ENCODE data around the gene NUCB2.

Gene NUCB2

DNA sequence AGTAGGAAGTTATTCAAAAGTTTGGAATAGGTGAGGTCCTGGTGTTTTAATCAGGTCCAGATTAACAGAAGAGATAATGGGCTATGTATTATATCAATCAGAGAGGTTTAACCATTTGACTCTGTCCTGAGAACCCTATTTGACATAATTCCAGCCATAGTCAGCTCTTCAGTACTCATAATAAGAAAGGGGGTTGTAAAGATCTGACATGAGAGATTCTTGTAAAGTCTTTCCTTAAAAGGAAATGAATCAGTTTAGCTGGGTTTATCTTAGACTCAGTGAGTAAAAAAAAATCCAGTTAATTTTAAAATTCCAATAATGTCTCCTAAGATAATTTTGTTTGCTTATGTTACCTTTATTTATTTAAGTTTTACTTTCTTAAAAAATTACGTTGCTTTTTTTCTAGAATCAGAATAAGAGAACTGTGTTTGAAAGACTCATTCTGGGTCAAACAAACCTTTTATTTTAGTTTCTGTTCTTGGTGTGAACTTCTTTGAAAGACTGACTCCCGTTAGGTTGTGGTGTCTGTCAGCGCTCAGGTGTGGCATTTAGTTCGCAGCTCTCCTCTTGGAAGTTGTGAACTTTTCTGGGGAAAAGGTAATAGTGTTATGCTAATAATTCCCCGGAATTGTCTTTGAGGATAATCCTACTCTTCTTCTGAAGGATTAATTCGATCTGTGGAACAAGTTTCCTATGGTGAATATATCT lies 20.5 kb downstream of the NUCB2 start:
- H3K9ac ChIP-seq (ENCODE audit: low read length) = no peak overlapping the region
- H3K27me3 ChIP-seq (ENCODE audit: control insufficient read depth in 1 of 2, insufficient read depth in 2 of 2, low read length in 2 of 2) = no peaks in the 10 kb centered on the region
- no peaks in the 10 kb centered on the region for H3K9me3 ChIP-seq (ENCODE audit: low read length)
- H3K4me1 ChIP-seq (ENCODE audit: insufficient read depth, low read length) = no peaks in the 10 kb centered on the region
- H3K36me3 ChIP-seq (ENCODE audit: insufficient read depth, low read length) = peaks cover 12% of the 10 kb centered on the region
- no peak overlapping the region for H3K27ac ChIP-seq (ENCODE audit: low read depth, low read length)
- H3K4me3 ChIP-seq (ENCODE audit: low read depth in 1 of 2, low read length in 2 of 2) = no peak overlapping the region

GRCh38 chr11:17298302-17298701 lies 21.8 kb downstream of the NUCB2 start:
- H3K4me1 ChIP-seq (ENCODE audit: insufficient read depth, low read length) = no peaks in the 10 kb centered on the region
- H3K36me3 ChIP-seq (ENCODE audit: insufficient read depth, low read length) = peaks cover 8% of the 10 kb centered on the region
- H3K9me3 ChIP-seq (ENCODE audit: low read length) = no peaks in the 10 kb centered on the region
- no peaks in the 10 kb centered on the region for H3K27me3 ChIP-seq (ENCODE audit: control insufficient read depth in 1 of 2, insufficient read depth in 2 of 2, low read length in 2 of 2)
- no peak overlapping the region for H3K27ac ChIP-seq (ENCODE audit: low read depth, low read length)
- no peak overlapping the region for H3K9ac ChIP-seq (ENCODE audit: low read length)
- no peak overlapping the region for H3K4me3 ChIP-seq (ENCODE audit: low read depth in 1 of 2, low read length in 2 of 2)

- Histone ChIP-seq H3K9me3 (ENCODE audit: low read length) (no peaks in the 10 kb centered on the region), H3K4me1 (ENCODE audit: insufficient read depth, low read length) (no peaks in the 10 kb centered on the region), H3K27me3 (ENCODE audit: control insufficient read depth in 1 of 2, insufficient read depth in 2 of 2, low read length in 2 of 2) (no peaks in the 10 kb centered on the region), H3K4me3 (ENCODE audit: low read depth in 1 of 2, low read length in 2 of 2) (no peak overlapping the region), H3K9ac (ENCODE audit: low read length) (no peak overlapping the region), H3K36me3 (ENCODE audit: insufficient read depth, low read length) (peaks cover 8% of the 10 kb centered on the region), H3K27ac (ENCODE audit: low read depth, low read length) (no peak overlapping the region)
Observed at GRCh38 chr11:17300372-17300771, 23.8 kb downstream of the NUCB2 start.

- no peaks in the 10 kb centered on the region for H3K4me1 ChIP-seq (ENCODE audit: insufficient read depth, low read length)
- H3K27ac ChIP-seq (ENCODE audit: low read depth, low read length) = no peak overlapping the region
- H3K9me3 ChIP-seq (ENCODE audit: low read length) = no peaks in the 10 kb centered on the region
- no peak overlapping the region for H3K4me3 ChIP-seq (ENCODE audit: low read depth in 1 of 2, low read length in 2 of 2)
- no peak overlapping the region for H3K9ac ChIP-seq (ENCODE audit: low read length)
- no peaks in the 10 kb centered on the region for H3K27me3 ChIP-seq (ENCODE audit: control insufficient read depth in 1 of 2, insufficient read depth in 2 of 2, low read length in 2 of 2)
- H3K36me3 ChIP-seq (ENCODE audit: insufficient read depth, low read length) = no peaks in the 10 kb centered on the region
Observed at GRCh38 chr11:17313349-17314231, 37.1 kb downstream of the NUCB2 start.

GRCh38 chr11:17314232-17314547 lies 37.7 kb downstream of the NUCB2 start:
- Histone ChIP-seq H3K4me1 (ENCODE audit: insufficient read depth, low read length) (no peaks in the 10 kb centered on the region), H3K9me3 (ENCODE audit: low read length) (no peaks in the 10 kb centered on the region), H3K27ac (ENCODE audit: low read depth, low read length) (no peak overlapping the region), H3K9ac (ENCODE audit: low read length) (no peak overlapping the region), H3K27me3 (ENCODE audit: control insufficient read depth in 1 of 2, insufficient read depth in 2 of 2, low read length in 2 of 2) (no peaks in the 10 kb centered on the region), H3K4me3 (ENCODE audit: low read depth in 1 of 2, low read length in 2 of 2) (no peak overlapping the region), H3K36me3 (ENCODE audit: insufficient read depth, low read length) (no peaks in the 10 kb centered on the region)

DNA sequence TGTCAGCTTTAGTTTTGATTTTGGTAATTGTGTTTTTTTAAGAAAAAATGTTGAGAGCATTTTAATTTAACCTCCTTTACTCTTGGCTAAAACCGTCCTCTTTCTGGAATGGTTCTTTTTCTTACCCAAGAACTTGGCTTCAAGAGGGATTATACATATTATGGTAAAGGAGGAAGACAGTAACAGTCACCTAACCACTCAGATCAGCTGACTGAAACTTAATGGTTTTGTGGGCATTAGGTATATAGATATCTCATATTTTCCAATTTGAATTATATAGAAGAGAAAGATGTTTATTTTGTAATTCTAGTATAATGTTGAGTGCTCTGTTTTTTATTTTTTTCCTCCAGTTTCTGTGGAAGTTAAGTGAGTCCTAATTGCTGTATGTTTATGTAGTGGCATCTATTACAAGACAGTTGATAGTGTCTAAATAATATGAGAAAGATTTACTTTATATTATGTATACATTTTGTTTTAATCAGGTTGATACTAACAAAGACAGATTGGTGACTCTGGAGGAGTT lies 38.4 kb downstream of the NUCB2 start:
- Histone ChIP-seq H3K27me3 (ENCODE audit: control insufficient read depth in 1 of 2, insufficient read depth in 2 of 2, low read length in 2 of 2) (no peaks in the 10 kb centered on the region), H3K27ac (ENCODE audit: low read depth, low read length) (no peak overlapping the region), H3K9ac (ENCODE audit: low read length) (no peak overlapping the region), H3K4me3 (ENCODE audit: low read depth in 1 of 2, low read length in 2 of 2) (no peak overlapping the region), H3K9me3 (ENCODE audit: low read length) (no peaks in the 10 kb centered on the region), H3K36me3 (ENCODE audit: insufficient read depth, low read length) (no peaks in the 10 kb centered on the region), H3K4me1 (ENCODE audit: insufficient read depth, low read length) (no peaks in the 10 kb centered on the region)

- Histone ChIP-seq H3K9ac (ENCODE audit: low read length) (no peak overlapping the region), H3K27me3 (ENCODE audit: control insufficient read depth in 1 of 2, insufficient read depth in 2 of 2, low read length in 2 of 2) (no peaks in the 10 kb centered on the region), H3K27ac (ENCODE audit: low read depth, low read length) (no peak overlapping the region), H3K36me3 (ENCODE audit: insufficient read depth, low read length) (no peaks in the 10 kb centered on the region), H3K9me3 (ENCODE audit: low read length) (no peaks in the 10 kb centered on the region), H3K4me3 (ENCODE audit: low read depth in 1 of 2, low read length in 2 of 2) (no peak overlapping the region), H3K4me1 (ENCODE audit: insufficient read depth, low read length) (peaks cover 9% of the 10 kb centered on the region)
Observed at GRCh38 chr11:17328871-17329494, 52.4 kb downstream of the NUCB2 start.

DNA sequence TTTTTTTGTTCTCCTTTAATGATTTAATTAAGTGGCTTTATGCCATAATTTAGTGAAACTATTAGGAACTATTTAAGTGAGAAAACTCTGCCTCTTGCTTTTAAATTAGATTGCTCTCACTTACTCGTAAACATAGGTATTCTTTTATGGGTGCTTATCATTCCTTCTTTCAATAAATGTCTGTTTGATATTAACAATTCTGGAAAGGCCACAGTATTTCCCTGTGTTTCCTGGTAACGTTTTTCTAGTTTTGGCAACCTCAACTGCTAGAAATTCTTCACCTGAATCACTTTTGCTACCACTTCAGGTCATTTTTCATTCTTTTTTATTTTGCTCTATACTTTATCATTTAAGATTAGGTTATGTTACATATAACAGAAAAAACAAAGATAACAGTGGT lies 55.1 kb downstream of the NUCB2 start:
- Histone ChIP-seq H3K9me3 (ENCODE audit: low read length) (no peaks in the 10 kb centered on the region), H3K4me3 (ENCODE audit: low read depth in 1 of 2, low read length in 2 of 2) (no peak overlapping the region), H3K36me3 (ENCODE audit: insufficient read depth, low read length) (no peaks in the 10 kb centered on the region), H3K27ac (ENCODE audit: low read depth, low read length) (no peak overlapping the region), H3K9ac (ENCODE audit: low read length) (no peak overlapping the region), H3K27me3 (ENCODE audit: control insufficient read depth in 1 of 2, insufficient read depth in 2 of 2, low read length in 2 of 2) (no peaks in the 10 kb centered on the region), H3K4me1 (ENCODE audit: insufficient read depth, low read length) (peaks cover 12% of the 10 kb centered on the region)

DNA sequence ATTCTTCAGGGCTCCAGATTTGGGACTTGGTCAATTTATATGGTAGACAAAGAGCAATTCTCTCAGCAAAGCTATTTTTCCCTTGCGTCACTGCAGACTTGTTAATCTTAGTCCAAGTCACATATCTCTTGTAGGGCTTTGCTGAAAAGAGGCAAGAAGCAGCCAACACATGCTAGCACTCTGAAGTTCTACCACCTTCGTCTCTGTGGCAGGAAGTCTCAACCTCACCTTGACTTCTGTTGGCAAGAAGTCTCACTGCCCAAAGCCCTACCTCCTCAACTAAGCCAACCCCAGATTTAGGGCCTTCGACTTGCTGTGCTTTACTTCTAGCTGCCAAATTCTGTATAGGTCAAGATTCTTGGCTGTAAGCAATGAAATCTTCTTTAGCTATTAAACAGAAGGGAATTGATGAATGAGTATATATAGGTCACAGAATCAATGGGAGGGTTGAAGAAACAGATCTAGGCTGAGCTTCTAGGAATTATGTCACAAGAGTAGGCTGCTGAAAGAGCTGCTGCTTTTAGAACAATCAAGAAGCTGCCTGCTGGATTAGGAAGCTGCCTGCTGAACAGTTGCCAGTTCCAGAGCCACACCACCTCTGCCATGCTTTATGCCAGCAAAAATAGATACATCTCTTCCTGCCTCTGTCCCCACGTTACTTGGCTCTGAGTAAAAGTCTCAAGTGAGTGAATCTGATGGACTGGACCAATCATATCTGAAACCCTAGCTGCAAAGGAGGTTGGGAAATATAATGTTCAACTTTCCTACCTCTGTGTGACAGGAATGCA lies 57.5 kb downstream of the NUCB2 start:
- Histone ChIP-seq H3K4me3 (ENCODE audit: low read depth in 1 of 2, low read length in 2 of 2) (no peak overlapping the region), H3K9me3 (ENCODE audit: low read length) (no peaks in the 10 kb centered on the region), H3K27ac (ENCODE audit: low read depth, low read length) (no peak overlapping the region), H3K36me3 (ENCODE audit: insufficient read depth, low read length) (no peaks in the 10 kb centered on the region), H3K9ac (ENCODE audit: low read length) (no peak overlapping the region), H3K27me3 (ENCODE audit: control insufficient read depth in 1 of 2, insufficient read depth in 2 of 2, low read length in 2 of 2) (no peaks in the 10 kb centered on the region), H3K4me1 (ENCODE audit: insufficient read depth, low read length) (peaks cover 12% of the 10 kb centered on the region)

GRCh38 chr11:17343257-17343656 lies 66.7 kb downstream of the NUCB2 start:
- Histone ChIP-seq H3K4me1 (ENCODE audit: insufficient read depth, low read length) (no peaks in the 10 kb centered on the region), H3K9me3 (ENCODE audit: low read length) (no peaks in the 10 kb centered on the region), H3K27me3 (ENCODE audit: control insufficient read depth in 1 of 2, insufficient read depth in 2 of 2, low read length in 2 of 2) (no peaks in the 10 kb centered on the region), H3K9ac (ENCODE audit: low read length) (no peak overlapping the region), H3K36me3 (ENCODE audit: insufficient read depth, low read length) (no peaks in the 10 kb centered on the region), H3K4me3 (ENCODE audit: low read depth in 1 of 2, low read length in 2 of 2) (no peak overlapping the region), H3K27ac (ENCODE audit: low read depth, low read length) (no peak overlapping the region)

DNA sequence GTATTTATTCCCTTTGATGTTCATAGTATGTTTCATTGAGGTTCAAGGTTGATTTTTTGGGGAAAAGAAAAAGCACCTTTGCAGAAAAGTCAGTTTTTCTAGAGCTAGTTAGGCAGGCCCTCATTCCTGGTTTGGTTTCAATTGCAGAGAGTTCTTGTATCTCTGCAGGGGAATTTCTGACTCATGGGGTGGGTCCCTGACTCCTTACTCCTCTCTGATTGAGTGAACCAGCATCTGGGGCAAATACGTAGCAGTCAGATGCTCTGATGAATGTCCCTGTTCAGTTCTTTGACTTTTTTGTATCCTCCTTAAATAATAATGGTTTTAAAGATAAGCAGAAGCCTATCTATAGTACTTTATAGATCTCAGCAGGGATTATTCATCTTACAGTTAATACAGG lies 67.4 kb downstream of the NUCB2 start:
- Histone ChIP-seq H3K27ac (ENCODE audit: low read depth, low read length) (no peak overlapping the region), H3K36me3 (ENCODE audit: insufficient read depth, low read length) (no peaks in the 10 kb centered on the region), H3K9ac (ENCODE audit: low read length) (no peak overlapping the region), H3K27me3 (ENCODE audit: control insufficient read depth in 1 of 2, insufficient read depth in 2 of 2, low read length in 2 of 2) (no peaks in the 10 kb centered on the region), H3K4me3 (ENCODE audit: low read depth in 1 of 2, low read length in 2 of 2) (no peak overlapping the region), H3K4me1 (ENCODE audit: insufficient read depth, low read length) (no peaks in the 10 kb centered on the region), H3K9me3 (ENCODE audit: low read length) (no peaks in the 10 kb centered on the region)
